NCI-H2081 treated with DMSO at 0.1 percent for 48 hours (cell line): Measurements from ENCODE around the gene ACOX1.

ENCODE experiments used
- DNase-seq: peaks from one replicate; lab custom pipeline; 2025; lab: John Stamatoyannopoulos, UW

ACOX1 gene

DNA sequence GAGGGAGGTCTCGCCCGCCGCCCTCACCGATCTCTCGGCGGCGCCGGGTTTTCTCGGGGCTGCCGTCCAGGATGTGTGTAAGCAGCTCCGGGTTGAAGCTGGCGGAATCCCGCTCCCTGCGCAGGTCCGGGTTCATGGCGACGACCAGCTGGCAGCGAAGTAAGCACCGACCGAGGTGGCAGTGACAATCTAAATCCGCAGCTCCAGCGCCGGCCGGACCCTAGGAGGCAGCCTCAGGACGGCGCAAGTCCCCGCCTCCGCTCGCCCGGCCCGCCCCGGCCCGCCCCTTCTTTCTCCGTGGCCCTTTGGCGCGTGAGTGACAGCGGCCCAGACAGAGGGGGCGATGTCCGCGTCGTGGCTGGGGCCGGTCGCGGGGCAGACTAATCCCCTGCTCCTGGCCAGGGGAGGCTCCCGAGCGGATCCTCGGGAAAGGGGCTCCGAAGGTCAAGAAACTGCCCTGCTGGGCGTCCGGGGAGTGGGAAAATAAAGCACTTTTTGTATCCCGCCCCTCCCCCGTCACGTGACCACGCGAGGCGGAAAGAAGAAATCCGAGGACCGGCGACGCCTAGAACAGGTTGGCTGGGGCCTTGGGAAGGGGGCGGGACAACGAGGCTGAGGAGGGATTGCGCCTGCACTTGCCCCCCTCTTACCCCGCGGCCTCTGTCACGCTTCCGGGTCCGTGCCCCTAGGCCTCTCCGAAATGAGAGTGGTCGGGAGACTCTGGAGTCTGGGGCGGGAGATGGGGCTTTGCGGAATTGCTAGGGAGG is at the start of gene ACOX1, which contains the start of gene TEN1:
Gene ACOX1, minus strand, starts transcription at position 229 of the 767 bp plus-strand sequence. Its CDS starts 93 bp downstream, at position 136.
Gene TEN1, plus strand, starts transcription at position 303 of the 767 bp plus-strand sequence. CDS start 6,953 bp downstream, outside the sequence.
- DNase-seq: peak; percentile 92

DNA sequence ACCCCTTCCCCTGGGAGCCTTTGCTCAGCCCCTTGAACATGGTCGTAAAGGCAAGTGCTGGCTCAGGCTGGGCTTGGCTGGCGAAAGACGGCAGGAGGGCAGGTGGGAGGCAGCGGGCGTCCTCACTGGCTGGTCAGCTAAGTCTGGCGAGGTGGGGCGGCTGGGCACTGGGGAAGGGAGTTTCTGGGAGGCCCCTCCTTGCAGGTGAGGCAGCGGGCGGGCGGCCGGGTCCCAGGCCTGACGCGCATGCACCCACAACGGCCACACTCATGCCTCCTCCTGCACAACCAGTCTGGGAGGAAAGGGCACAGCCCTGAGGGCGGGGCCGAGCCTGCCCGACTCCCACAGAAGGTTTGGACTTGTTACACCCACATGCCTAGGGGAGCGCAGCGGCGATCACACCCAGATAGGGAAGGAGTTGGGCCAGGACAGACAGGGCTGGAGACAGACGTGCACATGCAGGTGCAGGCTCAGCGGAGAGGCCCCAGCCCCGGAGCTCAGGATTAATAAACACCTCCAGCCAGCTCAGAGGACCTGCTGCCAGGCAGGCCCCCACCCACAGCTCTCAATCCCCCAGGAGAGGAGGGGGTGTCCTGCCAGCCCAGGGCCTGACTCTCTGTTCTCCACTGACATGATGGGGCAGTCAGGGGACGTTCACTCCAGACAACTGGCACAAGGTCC is 48.3 kb upstream of the ACOX1 start, which contains the start of gene EVPL:
Gene EVPL, minus strand, starts transcription at position 148 of the 681 bp plus-strand sequence. Its CDS starts 108 bp downstream, at position 40.
- no peak for DNase-seq

- DNase-seq: no peak
Measured at GRCh38 chr17:76026714-76027158, 47.8 kb upstream of the ACOX1 start.

DNA sequence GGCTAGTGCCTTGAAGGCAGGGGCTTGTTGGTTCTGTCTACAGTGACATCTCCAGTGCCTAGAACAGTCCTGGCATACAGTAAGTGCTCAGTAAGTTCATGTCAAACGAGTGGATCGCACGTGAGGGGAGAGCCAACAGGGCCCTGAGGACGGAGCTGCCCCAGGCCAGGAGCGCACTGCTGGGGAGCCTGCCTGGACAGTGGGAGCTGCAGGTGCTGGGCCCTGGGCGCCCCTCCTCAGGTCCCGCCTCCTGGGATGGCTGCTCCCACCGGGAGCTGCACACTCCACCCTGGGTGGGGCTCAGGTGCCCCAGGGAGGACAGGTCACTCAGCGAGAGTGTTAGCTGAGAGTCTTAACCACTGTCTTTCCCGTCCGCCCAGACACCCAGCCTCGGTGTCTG is 46.3 kb upstream of the ACOX1 start:
- DNase-seq: no peak

DNA sequence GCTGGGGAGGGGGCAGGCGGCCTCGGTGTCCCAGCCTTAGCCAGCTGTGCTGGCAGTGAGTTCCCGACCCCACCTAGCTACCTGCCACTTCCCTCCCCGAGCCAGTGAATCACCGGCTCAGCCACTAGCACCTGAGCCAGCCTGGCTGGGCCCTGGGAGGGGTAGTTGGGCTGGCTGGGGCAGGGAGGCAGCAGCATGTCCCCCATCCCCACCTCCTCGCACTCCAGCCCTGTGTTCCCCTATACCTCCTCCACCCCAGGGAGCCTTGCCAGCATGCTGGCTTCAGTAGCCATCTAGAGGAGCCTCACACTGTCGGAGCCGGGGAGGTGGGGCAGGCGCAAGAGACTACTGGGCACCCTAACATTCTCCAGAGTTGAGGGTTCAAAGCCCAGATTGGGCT is 45.4 kb upstream of the ACOX1 start:
- DNase-seq: no peak

- DNase-seq: no peak
Measured at GRCh38 chr17:76023900-76024237, 44.9 kb upstream of the ACOX1 start.

DNA sequence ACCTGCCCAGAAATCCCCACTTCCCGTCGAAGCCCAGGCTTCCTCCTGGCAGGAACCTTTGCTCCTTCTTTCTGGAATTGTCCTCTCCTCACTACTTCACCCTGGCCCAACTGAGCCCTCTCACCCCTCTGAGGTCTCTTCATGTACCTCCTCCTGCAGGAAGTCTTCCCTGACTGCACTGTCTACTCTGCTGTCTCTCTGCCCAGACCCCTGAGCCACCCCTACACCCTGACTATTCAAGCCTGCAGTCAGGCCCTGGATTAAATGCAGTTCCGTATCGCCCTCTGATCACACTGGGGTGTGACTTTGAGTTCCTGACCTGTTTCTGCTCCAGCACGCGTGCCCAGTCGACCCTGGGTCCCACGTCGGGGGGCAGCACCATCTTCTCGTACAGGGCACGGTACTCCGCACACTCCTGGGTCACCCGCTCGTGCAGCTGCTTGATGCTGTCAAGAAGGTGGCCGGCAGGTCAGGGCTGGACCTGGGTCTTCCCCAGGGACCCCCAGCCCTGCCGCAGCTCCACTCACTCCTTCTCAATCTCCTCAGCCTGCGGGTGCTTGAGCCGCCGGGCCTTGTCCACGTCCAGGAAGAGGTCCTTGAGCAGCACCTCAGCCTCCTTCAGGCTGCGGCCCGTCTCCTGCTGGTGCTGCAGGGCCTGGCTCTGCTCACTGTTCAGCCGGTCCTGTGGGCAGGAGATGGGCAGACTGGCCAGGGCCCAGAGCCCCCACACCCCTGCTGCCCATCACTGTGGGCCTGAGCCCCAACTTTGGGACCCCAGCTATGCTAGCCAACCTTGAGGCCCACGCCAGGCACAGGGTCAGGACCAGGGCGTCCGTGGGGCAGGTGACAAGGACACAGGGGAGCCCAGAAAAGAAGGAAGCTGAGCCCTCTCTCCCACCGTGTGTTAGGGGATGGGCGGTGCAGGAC is 44.3 kb upstream of the ACOX1 start:
- DNase-seq: no peak

GRCh38 chr17:76022285-76022684 is 43.3 kb upstream of the ACOX1 start:
- no peak for DNase-seq

- no peak for DNase-seq
Measured at GRCh38 chr17:76019833-76020467, 41.0 kb upstream of the ACOX1 start.

DNA sequence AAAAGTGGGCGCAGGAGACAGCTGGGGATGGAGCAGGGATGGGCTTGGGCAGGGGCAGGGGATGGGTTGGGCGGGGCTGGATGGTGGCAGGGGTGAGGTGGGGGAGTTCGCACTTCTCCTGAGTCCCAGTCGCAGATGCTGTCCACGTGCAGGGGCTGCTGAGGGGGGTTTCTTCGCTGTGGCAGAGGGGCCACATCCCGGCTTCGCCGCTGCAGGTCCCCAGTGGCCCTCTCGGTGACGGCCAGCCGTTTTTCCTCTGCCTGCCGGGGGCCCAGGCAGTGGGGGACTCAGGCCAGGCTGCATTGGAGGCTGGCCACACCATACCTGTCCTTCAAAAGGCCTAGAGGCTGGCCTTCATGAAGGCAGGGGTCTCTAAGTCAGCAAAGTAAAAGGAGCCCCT is 39.8 kb upstream of the ACOX1 start:
- DNase-seq: no peak

GRCh38 chr17:76018340-76018680 is 39.3 kb upstream of the ACOX1 start:
- DNase-seq: no peak

GRCh38 chr17:76017481-76018339 is 38.7 kb upstream of the ACOX1 start:
- no peak for DNase-seq

DNA sequence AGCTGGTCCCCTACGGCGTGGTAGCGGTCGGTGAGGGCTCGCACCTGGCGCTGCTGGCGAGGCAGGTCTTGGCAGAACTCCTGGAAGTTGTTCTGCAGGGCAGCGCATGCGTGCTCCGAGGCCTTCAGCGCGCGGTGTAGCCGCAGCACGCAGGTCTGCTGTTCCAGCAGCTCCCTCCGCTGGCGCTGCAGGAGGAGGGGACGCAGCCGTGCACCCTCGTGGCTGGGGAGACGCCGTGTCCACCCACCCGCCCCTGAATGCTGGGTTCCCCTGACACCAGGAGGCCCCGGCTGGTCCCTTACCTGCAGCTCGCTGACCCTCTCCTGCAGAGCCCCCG is 35.9 kb upstream of the ACOX1 start:
- DNase-seq: no peak

- peak; percentile 53 for DNase-seq
Measured at GRCh38 chr17:76014100-76014924, 35.3 kb upstream of the ACOX1 start.

DNA sequence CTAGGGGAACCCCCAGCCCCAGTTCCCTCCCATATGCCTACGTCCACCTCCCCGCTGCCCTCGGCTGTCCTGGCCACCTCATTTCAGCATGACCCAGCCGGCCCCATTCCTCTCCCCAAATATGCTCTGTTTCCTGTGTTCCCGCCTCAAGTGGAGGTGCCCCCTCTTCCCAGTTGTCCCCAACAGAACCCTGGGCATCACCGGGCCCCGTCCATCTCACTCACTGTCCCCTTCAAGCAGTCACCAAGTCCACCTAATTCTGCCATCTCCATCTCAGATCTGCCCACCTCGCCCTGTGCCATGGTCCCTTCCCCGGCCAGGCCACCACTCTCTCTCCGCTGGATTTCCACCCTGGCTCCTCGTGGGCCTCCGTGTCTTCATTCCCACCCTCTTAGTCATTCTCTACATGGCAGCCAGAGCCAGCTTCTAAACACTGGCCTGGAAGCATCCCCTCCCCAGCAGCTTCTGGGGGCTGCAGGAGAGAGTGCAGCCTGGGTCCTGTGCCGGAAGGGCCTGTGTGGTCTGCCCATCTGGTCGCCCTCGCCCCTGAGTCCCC is 34.5 kb upstream of the ACOX1 start:
- no peak for DNase-seq

- DNase-seq: no peak
Measured at GRCh38 chr17:76011951-76012350, 33.0 kb upstream of the ACOX1 start.

GRCh38 chr17:76009969-76010661 is 31.1 kb upstream of the ACOX1 start:
- DNase-seq: no peak

DNA sequence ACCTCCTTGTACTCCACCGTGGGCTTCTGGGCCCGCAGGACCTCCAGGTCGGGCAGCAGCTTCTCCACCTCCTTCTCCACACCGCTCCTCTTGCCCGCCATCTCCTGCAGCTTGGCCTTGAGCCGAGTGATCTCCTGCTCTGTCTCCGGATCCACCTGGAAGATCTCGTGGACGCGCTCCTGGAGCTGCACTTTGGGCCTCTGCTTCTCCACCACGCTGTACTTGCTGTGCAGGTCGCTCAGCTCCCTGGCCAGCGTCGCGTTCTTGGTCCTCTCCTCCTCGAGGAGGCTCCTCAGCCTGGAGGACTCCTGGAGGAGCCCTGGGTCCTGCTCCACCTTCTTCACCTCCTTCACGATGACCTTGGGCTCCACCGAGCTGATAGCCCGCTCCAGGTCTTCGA is 30.5 kb upstream of the ACOX1 start:
- no peak for DNase-seq
